Measurements from ENCODE around the gene SOX21. TPM values are rescaled to one million over a fixed set of nuclear protein-coding genes. Genes with fewer than 3 reads are reported as not detected.
"Not testable (repeated sequence)": the region's sequence is repeated elsewhere in the genome, so short reads cannot be mapped to it uniquely, and the experiment has no call there.

The SOX21 gene
- total and polyA plus RNA-seq, 9 donors = 0.02 TPM; not detected in 8

- no peaks in the 10 kb centered on the region for H3K4me1 ChIP-seq (ENCODE audit: insufficient read depth)
- intact Hi-C loops (cut with DNase I) = no loop called here
- no peak overlapping the region for H3K27ac ChIP-seq
- TF ChIP-seq POLR2A (IDR thresholded peaks at IDR 0.05) (no peak), EP300 (IDR thresholded peaks at IDR 0.05) (no peak), CTCF (IDR thresholded peaks at IDR 0.05) (no peak)
- no peaks in the 10 kb centered on the region for H3K27me3 ChIP-seq
- no peaks in the 10 kb centered on the region for H3K9me3 ChIP-seq
- H3K4me3 ChIP-seq = no peak overlapping the region
- no peak for DNase-seq
- no peaks in the 10 kb centered on the region for H3K36me3 ChIP-seq
- WGBS, 3 donors = 61 to 76% (median 73%) methylated on average over 1 of the region's 1 CpG
These were observed 41.0 kb upstream of the SOX21 start for GRCh38 chr13:94753327-94753726.

- H3K27ac ChIP-seq = no peak overlapping the region
These were observed 36.8 kb upstream of the SOX21 start for GRCh38 chr13:94749162-94749561.

GRCh38 chr13:94739235-94739634, 26.9 kb upstream of the SOX21 start:
- 85 to 92% (median 90%) methylated on average over 4 of the region's 4 CpGs for WGBS, 3 donors

More at GRCh38 chr13:94749162-94749561, 36.8 kb upstream of the SOX21 start:
- Histone ChIP-seq H3K9me3 (no peaks in the 10 kb centered on the region), H3K27me3 (no peaks in the 10 kb centered on the region), H3K4me3 (no peak overlapping the region), H3K4me1 (ENCODE audit: insufficient read depth) (no peaks in the 10 kb centered on the region), H3K36me3 (no peaks in the 10 kb centered on the region)
- intact Hi-C loops (cut with DNase I) = no loop called here
- WGBS, 3 donors = 54 to 76% (median 58%) methylated on average over 1 of the region's 1 CpG
- no peak for TF ChIP-seq EP300 (IDR thresholded peaks at IDR 0.05)
- TF ChIP-seq POLR2A (IDR thresholded peaks at IDR 0.05) = no peak
- DNase-seq = no peak

DNA sequence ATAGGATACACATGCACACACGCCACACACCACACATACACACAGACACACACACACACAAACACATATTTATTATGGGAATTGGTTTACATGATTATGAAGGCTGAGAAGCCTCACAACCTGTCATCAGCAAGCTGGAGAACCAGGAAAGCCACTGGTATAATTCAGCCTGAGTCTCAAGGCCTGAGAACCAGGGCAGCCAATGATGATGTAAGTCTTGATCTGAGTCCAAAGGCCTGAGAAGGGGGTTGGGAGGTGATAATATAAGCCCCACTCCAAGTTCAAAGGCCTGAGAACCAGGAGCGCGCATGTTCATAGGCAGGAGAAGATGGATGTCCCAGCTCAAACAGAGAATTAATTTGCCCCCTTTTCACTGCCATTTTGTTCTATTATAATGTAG, 18.7 kb upstream of the SOX21 start:
- Histone ChIP-seq H3K27ac (no peak overlapping the region), H3K4me1 (ENCODE audit: insufficient read depth) (no peaks in the 10 kb centered on the region), H3K36me3 (no peaks in the 10 kb centered on the region), H3K9me3 (no peaks in the 10 kb centered on the region), H3K4me3 (no peak overlapping the region), H3K27me3 (no peaks in the 10 kb centered on the region)
- DNase-seq = no peak
- WGBS, 3 donors = 94 to 100% (median 97%) methylated on average over 3 of the region's 3 CpGs
- intact Hi-C loops (cut with DNase I) = no loop called here
- TF ChIP-seq CTCF (IDR thresholded peaks at IDR 0.05) (no peak), EP300 (IDR thresholded peaks at IDR 0.05) (no peak), POLR2A (IDR thresholded peaks at IDR 0.05) (no peak)

More at GRCh38 chr13:94739235-94739634, 26.9 kb upstream of the SOX21 start:
- H3K27ac ChIP-seq = no peak overlapping the region
- H3K4me3 ChIP-seq = no peak overlapping the region
- DNase-seq = no peak
- H3K4me1 ChIP-seq (ENCODE audit: insufficient read depth) = no peaks in the 10 kb centered on the region
- intact Hi-C loops (cut with DNase I) = no loop called here
- no peaks in the 10 kb centered on the region for H3K9me3 ChIP-seq
- TF ChIP-seq EP300 (IDR thresholded peaks at IDR 0.05) = no peak
- no peak for TF ChIP-seq CTCF (IDR thresholded peaks at IDR 0.05)
- no peak for TF ChIP-seq POLR2A (IDR thresholded peaks at IDR 0.05)
- no peaks in the 10 kb centered on the region for H3K27me3 ChIP-seq
- H3K36me3 ChIP-seq = no peaks in the 10 kb centered on the region

DNA sequence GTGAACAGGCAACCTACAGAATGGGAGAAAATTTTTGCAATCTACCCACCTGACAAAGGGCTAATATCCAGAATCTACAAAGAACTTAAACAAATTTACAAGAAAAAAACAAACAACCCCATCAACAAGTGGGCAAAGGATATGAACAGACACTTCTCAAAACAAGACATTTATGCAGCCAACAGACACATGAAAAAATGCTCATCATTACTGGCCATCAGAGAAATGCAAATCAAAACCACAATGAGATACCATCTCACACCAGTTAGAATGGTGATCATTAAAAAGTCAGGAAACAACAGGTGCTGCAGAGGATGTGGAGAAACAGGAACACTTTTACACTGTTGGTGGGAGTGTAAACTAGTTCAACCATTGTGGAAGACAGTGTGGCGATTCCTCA, 17.6 kb upstream of the SOX21 start:
- WGBS, 3 donors = 75 to 92% (median 81%) methylated on average over 1 of the region's 1 CpG
- H3K27me3 ChIP-seq; H3K4me3 ChIP-seq; DNase-seq; H3K27ac ChIP-seq; H3K36me3 ChIP-seq; H3K9me3 ChIP-seq; H3K4me1 ChIP-seq (ENCODE audit: insufficient read depth); intact Hi-C loops (cut with DNase I): not testable (repeated sequence)
